Superior temporal gyrus (tissue), 1 donor: ENCODE measurements around the gene ZNF184.

Experiments used
- DNase-seq: peaks from one replicate; pipeline ENCODE4 v3.0.0-alpha.2; 2016; ENCODE audit errors: extremely low spot score

ZNF184 gene

DNA sequence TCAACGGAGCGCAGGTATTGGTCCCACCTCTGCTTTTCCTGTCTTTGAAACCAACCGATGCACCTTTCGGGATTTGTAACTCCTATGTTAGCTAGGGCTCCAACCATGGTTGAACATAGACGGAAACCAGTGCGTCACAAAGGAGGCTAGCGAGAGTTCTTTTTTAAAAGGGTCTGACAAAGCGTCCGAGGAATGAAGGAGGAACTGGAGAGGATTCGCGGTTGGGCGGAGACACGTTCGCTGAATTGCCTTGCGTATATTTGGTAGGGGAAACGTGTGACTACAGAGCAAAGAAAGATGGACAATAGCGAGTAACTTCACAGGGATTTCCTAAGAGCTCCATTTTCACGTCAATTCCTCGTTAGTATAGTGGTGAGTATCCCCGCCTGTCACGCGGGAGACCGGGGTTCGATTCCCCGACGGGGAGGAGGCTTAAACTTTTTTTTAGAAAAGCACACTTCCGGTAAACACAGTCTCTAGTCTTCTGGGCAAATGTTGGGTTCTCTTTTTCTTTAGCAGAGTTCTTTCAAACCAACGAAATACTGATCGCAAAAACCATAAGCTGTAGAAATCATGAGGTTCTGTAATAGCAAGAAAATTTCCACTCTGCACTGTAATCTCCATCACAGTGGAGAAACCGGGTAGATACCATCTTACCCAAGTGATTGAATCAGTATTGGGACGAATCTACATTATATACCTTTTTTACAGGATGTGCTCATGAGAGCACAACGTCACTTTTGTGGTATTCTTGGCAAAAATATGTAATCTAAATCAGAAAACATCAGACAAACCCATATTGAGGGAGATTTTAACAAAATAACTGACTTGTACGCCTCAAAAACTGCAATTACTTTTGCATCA, 6.6 kb upstream of the ZNF184 start:
- DNase-seq: peak; percentile 97

DNA sequence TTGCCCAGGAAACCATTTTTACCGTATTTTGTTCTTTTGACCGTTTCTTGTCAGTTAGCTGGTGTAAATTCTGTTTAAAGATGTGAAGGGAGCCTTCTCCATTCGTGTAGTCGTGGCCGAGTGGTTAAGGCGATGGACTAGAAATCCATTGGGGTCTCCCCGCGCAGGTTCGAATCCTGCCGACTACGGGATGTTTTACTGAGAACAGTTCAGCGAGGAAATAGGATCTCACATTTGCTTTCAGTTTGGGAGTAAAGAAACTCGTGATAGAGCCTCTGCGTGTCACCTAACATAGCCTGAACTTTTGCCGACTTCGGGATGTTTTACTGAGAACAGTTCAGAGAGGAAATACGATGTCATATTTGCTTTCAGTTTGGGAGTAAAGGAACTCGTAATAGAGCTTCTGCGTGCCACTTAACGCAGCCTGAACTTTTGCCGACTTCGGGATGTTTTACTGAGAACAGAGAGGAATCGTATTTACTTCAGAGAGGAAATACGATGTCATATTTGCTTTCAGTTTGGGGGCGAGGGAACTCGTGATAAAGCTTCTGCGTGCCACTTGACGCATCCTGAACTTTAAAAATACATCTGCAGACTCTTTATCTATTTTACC, 5.9 kb upstream of the ZNF184 start:
- DNase-seq: peak; percentile 98

DNA sequence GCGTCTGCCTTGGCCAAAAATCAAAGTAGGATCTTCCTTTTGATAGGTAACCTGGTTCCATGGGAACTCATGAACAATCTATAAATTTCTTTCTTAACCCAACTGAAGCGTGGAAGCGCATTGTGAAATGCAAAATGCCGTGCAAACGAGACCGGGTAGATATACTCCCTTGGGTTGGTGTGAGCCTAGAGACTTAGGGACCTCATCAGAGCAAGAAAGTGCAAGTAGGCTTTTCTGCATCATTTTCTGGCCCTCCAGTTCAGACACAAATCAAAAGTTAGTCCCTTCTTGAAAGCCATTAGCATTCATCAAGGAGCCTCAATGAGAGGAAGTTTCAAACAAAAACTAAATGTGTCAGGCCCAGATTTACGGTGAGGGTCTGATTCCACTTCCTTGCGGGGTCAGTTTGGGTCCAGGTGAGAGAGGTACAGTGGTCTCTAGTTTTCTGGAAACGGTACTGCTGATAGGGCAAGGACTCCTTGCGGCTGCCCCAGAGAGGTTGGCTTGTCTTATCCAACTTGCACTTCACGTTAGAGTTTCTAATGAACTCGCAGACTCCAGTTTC, 5.3 kb upstream of the ZNF184 start:
- no peak for DNase-seq

DNA sequence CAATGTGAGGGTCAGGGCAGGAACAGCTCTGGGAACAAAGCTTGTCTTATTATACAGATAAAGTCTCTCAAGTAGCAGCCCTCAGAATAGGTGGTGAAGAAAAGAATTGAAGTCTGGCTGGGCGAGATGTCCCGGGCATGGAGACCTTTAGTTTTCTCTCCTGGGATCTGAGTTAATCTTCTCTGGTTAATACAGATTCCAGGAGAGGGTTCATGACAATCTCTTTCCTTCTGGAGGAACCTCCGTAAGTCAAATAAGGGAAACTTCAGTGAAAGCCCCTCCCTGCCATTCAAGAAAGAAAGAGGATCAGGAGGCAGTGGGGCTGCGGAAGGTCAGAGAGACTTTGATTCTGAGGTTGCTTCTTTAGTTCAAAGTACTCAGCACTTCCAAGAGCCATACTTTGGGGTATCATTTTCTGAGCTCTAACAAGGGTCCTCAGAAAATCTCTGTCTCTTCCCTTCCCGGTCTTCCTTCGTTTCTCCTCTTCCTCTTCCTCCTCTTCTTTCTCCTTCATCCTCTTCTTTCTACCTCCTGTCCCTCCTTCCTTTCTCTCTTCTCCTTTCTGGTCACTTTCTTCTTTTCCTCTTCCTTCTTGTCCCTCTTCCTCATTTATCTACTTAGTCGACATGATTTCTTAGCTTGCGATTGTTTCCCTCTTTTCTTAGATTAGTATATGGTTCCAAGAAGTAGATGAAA, 4.6 kb upstream of the ZNF184 start:
- no peak for DNase-seq

DNA sequence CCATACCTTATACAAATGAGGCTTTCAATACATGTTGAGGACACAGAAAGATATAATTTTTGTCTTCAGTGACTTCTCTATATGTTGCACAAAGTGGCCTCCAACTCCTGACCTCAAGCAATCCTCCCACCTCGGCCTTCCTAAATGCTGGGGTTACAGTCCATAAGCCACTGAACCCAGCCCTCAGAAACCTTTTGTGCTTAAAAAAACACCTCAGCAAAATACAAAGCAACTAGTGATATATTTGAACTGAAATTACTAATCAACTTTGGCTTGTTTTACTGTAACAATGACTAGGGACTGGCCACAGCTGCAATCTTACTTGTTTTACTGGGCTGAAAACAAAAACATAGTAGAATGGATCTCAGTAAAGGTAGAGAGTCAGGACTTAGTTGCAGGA, 3.2 kb upstream of the ZNF184 start:
- no peak for DNase-seq

DNA sequence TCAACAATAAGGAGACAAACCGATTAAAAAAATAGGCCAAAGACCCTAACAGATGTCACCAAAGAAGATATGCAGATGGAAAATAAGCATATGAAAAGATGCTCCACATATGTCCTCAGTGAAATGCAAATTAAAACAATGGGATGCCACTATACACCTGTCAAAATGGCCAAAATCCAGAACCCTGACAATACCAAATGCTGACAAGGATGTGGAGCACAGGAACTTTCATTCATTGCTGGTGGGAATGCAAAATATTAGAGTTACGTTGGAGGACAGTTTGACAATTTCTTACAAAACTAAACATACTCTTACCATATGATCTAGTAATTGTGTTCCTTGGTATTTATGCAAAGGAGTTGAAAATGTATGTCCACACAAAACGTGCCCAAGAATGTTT, 1.8 kb upstream of the ZNF184 start:
- DNase-seq: no peak

DNA sequence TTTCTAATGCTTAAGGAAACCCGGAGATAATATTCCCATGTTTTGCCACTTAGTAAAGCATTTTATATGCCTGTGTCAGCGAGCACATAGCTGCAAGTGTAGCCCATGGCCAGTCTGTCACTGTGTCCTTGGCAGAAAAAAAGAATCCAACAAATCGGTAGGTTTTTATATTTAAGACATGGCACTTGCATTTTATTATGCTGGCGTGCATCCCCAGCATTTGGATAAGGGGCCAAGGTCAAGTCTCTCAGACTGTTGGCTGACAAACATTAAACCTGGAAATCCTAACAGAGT, 1.2 kb upstream of the ZNF184 start:
- DNase-seq: no peak

DNA sequence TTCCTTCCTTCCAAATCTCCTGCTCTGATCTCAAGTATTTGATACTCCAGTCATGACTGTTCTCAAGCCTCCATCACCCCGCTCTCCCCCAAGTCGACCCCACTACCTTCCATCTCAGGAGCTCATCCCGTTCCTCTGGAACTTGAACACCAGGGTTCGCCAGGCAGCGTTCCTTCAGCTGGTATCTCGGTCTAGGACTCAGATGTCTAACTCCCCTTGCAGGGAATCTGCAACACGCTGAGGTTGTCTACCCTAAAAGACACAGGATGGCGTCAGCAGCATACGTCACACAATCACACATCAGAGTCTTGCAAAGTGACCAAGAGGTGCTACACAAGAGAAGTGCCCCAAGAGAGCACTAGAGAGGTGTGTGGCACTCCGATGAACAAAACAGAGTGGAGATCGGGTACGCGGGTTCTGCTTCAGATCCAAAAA, 706 bp downstream of the ZNF184 start:
- peak; percentile 65 for DNase-seq

DNA sequence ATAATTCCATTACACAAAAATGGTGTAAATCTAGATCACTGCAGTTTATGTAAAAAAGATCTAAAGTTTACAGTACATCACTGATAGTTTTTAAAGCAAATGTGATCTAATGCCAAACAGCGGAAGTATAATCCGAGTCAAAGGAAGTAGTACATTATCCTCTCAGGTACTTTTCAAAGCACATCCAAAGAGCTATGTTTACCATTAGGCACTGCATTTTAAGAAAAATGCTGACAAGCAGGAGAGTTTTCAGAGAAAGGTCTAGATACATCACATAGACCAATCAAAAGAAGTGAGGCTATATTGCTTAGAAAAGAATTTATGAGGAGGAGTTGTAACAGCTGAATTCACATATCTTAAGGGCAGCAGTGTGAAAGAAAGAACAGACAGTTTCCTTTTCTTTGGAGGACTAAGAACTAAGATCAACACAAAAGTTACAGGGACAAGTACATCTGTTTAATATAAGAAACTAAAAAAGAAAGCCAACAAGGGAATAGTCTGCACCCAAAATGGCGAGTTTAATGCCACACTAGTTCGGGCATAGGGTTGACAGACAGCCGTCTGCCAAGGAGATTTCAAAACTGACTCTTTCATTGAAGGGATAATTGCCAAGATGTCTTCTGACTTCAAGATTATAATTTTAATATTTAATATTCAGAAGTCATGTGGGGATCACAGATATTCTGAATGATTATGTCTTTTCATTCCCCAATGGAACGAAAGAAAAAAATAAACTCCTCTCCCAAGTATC, 1.4 kb downstream of the ZNF184 start:
- no peak for DNase-seq

DNA sequence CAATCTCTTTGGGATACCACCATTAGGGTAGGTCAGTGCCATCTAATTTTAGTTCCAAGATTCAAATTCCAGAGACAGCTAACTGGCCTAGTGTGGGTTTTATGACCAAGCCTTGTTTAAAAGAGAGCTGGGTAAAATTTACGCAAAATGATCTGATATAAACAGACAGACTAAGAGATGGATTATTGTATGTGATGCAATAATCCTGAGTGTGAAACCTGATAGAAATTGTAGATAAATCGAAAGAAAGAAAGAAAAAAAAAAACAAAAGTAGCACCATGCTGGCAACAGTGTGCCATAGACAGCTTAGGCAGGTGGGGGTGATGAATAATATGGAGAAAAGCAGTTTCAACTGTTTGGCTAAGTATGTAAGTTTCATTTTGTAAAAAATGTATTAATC, 2.9 kb downstream of the ZNF184 start:
- no peak for DNase-seq

DNA sequence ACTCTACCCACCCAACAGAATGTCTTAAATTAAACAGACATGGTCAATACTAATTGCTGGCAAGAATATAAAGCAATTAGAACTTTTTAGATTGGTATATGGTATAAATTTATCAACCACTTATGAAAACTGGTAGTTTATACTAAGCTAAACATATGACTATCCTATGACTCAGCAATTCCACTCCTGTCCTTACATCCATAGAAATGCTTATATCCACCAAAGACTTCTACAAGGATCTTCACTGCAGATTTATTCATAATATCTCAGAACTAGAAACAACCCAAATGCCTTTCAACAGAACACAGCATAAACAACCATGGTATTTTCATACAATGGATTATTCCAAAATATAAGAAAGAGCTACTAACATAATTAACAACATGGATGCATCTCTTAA, 4.6 kb downstream of the ZNF184 start:
- no peak for DNase-seq

DNA sequence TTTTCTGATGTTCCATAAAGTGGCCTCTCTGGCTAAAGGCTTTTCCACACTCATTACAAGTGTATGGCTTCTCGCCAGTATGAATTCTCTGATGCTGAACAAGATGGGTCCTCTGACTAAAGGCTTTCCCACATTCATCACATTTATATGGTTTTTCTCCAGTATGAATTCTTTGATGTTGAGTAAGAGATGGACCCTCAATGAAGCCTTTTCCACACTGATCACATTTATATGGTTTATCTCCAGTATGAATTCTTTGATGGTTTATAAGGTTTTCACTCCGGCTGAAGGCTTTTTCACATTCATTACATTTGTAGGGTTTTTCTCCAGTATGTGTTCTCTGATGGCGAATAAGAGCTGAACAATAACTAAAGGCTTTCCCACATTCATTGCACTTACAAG, 20.4 kb downstream of the ZNF184 start:
- DNase-seq: no peak

DNA sequence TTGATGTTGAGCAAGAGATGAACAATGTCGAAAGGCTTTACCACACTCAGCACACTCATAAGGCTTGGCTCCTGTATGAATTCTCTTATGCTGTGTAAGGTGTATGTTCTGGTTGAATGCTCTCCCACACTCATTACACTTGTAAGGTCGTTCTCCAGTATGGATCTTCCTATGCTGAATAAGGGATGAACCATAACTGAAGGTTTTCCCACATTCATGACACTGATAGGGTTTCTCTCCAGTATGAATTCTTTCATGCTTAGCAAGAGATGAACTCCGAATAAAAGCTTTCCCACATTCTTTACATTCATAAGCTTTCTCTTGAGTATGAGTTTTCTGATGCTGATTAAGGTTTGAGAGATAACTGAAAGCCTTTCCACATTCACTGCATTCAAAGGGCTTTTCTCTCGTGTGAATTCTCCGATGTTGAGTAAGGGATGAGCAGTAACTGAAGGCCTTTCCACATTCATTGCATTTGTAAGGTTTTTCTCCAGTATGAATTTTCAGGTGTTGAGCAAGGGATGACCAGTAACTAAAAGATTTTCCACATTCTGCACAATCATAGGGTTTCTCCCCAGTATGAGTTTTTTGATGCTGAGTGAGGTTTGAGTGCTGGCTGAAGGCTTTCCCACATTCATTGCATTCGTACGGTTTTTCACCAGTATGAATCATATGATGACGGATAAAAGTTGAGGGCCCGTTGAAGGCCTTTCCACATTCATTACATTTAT, 21.1 kb downstream of the ZNF184 start:
- no peak for DNase-seq

DNA sequence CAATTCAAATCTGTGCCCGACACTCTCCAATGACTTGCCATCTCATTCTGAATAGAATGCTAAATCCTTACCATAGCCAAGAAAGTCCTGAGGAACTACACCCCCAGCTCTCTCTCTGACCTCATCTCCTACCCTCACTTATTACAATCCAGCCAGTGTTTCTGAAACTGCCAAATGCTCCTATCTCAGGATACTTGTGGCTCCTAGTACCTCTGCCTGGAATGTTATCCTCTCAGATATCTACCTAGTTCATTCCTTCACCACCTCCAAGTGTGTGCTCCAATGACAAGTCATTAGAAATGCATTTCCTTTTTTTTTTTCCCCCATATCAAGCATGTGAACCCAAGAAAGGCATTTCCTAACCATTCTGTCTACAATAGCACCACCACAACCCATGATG, 24.4 kb downstream of the ZNF184 start:
- DNase-seq: no peak

DNA sequence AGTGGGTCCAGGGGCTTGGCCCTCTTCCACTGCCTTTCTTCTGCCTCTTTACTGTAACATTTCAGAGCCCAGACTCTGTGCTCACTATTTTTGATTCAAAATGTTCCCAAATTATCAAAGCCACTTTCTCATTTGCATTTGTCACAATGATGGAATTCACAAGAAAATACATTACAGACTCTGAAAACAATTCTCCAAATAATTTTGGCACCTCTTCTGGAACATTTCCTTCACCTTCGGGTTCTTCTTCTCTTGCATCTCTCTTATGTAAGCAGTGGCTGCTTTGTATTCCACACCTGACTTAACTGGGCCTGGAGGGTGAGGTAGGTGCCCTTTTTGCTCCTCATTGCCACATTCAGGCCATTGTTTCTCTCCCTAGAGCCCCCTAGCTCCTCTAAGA, 30.0 kb downstream of the ZNF184 start:
- peak; percentile 71 for DNase-seq

DNA sequence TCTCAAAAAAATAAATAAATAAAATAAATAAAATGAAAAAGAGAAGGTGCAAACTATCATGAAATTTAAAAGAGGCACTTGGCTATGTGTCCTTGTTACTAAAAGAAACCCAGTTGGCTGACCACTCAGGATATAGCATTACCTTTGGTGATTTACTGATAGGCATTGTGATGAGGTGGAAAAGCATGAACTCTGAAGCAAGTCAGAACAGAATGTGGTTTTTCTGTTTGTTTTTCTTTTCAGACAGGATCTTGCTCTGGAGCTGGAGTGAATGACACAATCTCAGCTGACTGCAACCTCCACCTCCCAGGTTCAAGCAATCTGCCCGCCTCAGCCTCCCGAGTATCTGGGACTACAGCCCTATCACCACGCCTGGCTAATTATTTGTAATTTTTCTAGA, 31.9 kb downstream of the ZNF184 start:
- DNase-seq: no peak

DNA sequence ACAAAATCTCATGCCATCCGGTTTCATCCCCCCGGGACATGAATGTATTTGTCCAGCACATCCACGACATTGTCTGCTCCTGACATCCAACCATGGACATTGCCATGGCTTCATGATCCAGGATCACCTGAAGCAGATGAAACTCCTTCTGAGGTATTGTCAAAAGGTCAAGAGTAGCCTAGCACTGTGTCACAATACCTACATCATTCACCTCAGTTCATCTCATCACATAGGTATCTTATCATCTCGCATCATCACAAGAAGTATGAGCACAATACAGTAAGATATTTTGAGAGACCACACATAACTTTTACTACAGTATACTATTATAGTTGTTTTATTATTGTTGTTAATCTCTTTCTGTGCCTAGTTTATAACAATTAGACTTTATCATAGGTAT, 33.5 kb downstream of the ZNF184 start:
- DNase-seq: no peak

DNA sequence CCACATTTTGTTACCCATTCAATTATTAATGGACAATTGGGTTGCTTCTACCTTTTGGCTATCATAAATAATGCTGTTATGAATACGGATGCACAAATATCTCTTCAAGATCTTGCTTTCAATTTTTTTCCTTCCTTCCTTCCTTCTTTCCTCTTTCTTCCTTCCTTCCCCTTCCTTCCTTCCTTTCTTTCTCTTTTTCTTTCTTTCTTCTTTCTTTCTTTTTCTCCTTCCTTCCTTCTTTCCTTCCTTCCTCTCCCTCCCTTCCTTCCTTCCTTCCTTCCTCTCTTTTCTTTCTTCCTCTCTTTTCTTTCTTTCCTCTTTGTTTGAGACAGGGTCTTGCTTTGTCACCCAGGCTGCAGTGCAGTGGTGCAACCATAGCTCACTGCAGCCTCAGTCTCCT, 39.2 kb downstream of the ZNF184 start:
- no peak for DNase-seq

DNA sequence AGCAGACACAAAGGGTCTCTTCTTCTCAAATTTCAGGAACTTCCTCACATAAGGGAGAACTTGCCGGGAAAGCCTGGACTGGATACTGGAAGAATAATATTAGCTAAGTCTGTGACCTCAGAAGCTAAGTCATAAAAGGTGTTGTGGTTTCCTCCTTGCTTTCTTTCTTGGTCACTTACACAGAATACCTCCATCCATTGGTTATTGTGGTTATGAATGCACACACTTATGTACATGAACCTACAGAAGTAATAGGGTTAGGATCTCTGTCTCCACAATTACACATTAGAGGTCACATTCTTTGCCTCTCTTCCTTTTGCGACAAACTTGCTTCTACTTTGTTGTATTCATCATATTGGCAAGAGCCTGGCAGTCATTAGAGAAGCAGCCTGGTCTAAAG, 43.9 kb downstream of the ZNF184 start:
- no peak for DNase-seq

DNA sequence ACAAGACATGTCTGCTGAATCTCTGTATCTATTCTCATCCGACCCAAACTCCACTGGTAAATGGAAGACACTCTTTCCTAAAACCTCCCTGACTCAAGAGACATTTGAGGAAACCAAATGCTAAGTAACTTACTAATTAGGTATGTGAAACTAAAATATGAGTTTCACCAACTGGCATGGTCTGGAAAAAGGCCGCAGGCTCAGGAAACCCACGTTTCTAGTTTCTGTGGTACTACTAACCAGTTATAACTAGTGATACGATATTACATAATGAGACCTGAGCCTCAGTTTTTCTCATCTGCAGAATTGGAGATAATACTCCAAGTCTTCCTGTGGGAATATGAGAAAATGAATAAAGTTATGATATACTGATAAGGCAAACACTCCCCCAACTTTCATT, 44.4 kb downstream of the ZNF184 start:
- no peak for DNase-seq

DNA sequence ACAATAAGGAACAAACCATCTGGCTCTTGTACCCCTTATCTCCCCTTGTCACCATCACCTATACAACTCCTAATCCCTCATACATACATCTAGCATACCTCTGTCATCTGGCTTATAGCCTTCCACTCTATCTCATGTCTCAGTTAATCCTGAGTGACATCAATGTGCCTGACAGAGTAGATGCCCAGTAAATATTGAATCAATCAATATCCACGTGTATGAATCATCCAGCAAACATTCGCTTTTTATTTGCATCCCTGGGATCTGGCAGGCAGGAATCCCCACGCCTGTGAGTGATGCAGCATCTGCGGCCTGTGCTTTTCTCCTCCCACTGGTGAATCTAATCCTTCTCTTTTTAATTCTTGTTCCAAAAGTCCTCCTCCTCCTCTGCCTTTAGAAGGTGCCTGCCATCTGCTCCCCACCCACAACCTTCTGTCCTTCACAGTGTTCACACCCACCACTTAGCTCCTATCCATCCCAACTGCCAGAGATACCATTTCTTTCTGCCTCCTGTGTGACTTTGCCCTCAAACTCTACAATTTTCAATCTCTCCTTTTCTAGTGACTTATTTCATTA, 46.8 kb downstream of the ZNF184 start:
- DNase-seq: peak; percentile 58
